DND-41 (cell line): ENCODE measurements around the gene FAM227B.
"Not testable (repeated sequence)": the region's sequence is repeated elsewhere in the genome, so short reads cannot be mapped to it uniquely, and the experiment has no call there.

Experiments used
- EZH2 ChIP-seq: IDR thresholded peaks from 3 replicates; pipeline ENCODE4 v1.6.1; 2012; ENCODE audit warnings: borderline replicate concordance, low read depth, mild to moderate bottlenecking, moderate library complexity, low read length, inconsistent platforms; ENCODE audit not compliant: severe bottlenecking
- TF ChIP-seq, protein P1 (sequence below): IDR thresholded peaks from 2 replicates; pipeline ENCODE4 v1.5.1; 2012; ENCODE audit warnings: borderline replicate concordance, low read length, moderate library complexity, mild to moderate bottlenecking; ENCODE audit not compliant: poor library complexity, severe bottlenecking; ENCODE audit errors: extremely low read depth

DNA sequence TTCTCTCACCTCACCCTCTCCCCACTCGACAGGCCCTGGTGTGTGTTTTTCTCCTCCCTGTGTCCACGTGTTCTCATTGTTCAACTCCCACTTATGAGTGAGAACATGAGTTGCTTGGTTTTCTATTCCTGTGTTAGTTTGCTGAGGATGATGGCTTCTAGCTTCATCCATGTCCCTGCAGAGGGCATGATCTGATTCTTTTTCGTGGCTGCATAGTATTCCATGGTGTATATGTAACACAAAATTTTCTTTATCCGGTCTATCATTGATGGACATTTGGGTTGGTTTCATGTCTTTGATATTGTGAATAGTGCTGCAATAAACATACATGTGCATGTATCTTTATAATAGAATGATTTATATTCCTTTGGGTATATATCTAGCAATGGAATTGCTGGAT is 107.9 kb downstream of the FAM227B start:
- TF ChIP-seq, protein P1, sequence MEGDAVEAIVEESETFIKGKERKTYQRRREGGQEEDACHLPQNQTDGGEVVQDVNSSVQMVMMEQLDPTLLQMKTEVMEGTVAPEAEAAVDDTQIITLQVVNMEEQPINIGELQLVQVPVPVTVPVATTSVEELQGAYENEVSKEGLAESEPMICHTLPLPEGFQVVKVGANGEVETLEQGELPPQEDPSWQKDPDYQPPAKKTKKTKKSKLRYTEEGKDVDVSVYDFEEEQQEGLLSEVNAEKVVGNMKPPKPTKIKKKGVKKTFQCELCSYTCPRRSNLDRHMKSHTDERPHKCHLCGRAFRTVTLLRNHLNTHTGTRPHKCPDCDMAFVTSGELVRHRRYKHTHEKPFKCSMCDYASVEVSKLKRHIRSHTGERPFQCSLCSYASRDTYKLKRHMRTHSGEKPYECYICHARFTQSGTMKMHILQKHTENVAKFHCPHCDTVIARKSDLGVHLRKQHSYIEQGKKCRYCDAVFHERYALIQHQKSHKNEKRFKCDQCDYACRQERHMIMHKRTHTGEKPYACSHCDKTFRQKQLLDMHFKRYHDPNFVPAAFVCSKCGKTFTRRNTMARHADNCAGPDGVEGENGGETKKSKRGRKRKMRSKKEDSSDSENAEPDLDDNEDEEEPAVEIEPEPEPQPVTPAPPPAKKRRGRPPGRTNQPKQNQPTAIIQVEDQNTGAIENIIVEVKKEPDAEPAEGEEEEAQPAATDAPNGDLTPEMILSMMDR, result not testable (repeated sequence)
- TF ChIP-seq EZH2, result not testable (repeated sequence)
